H9 (cell line): ENCODE measurements around the gene ANAPC2. TPM values are rescaled to one million over a fixed set of nuclear protein-coding genes. Genes with fewer than 3 reads are reported as not detected.
A peak's percentile ranks its signal among the peaks of the same experiment; 100 is the strongest.

Experiments
- DNase-seq: peaks from one replicate; pipeline ENCODE4 v3.0.0-alpha.2; 2017
- H2AFZ ChIP-seq: one replicate; pipeline ENCODE4 v1.6.1; 2013; ENCODE audit warnings: mild to moderate bottlenecking, low read length, control low read depth, moderate library complexity
- H2AK5ac ChIP-seq: 2 replicates; pipeline ENCODE4 v1.6.1; 2013; ENCODE audit warnings: low read length, control low read depth, mixed read lengths; ENCODE audit not compliant: insufficient read length
- H2BK120ac ChIP-seq: one replicate; pipeline ENCODE4 v1.6.1; 2013; ENCODE audit warnings: low read depth, mild to moderate bottlenecking, low read length, control low read depth, inconsistent platforms; ENCODE audit not compliant: poor library complexity, severe bottlenecking
- H2BK12ac ChIP-seq: 2 replicates; pipeline ENCODE4 v1.6.1; 2013; ENCODE audit warnings: low read length, control low read depth, mixed read lengths, low read depth; ENCODE audit not compliant: insufficient read length
- H2BK15ac ChIP-seq: 2 replicates; pipeline ENCODE4 v1.6.1; 2013; ENCODE audit warnings: low read depth, low read length, control low read depth
- H2BK20ac ChIP-seq: one replicate; pipeline ENCODE4 v1.6.1; 2013; ENCODE audit warnings: low read depth, mild to moderate bottlenecking, low read length, control low read depth, inconsistent platforms; ENCODE audit not compliant: poor library complexity, severe bottlenecking
- H2BK5ac ChIP-seq: 2 replicates; pipeline ENCODE4 v1.6.1; 2013; ENCODE audit warnings: low read length, control low read depth, mixed read lengths; ENCODE audit not compliant: insufficient read length
- H3K14ac ChIP-seq: 2 replicates; pipeline ENCODE4 v1.6.1; 2013; ENCODE audit warnings: low read length, control low read depth; ENCODE audit not compliant: insufficient read depth
- H3K18ac ChIP-seq: 2 replicates; pipeline ENCODE4 v1.6.1; 2013; ENCODE audit warnings: low read depth, mild to moderate bottlenecking, mixed read lengths, low read length, control low read depth; ENCODE audit not compliant: insufficient read length
- H3K23ac ChIP-seq: 2 replicates; pipeline ENCODE4 v1.6.1; 2013; ENCODE audit warnings: low read length, control low read depth, mixed read lengths, low read depth; ENCODE audit not compliant: insufficient read length
- H3K23me2 ChIP-seq: 2 replicates; pipeline ENCODE4 v1.6.1; 2013; ENCODE audit warnings: low read depth, mild to moderate bottlenecking, mixed read lengths, low read length, control low read depth; ENCODE audit not compliant: insufficient read length, poor library complexity, severe bottlenecking
- H3K27ac ChIP-seq: 2 replicates; pipeline ENCODE4 v1.5.1; 2013; ENCODE audit warnings: low read length, control low read depth, mixed read lengths, low read depth; ENCODE audit not compliant: insufficient read length
- H3K27me3 ChIP-seq: 2 replicates; pipeline ENCODE4 v1.6.1; 2013; ENCODE audit warnings: low read length, control low read depth, inconsistent platforms; ENCODE audit not compliant: insufficient read depth
- H3K4ac ChIP-seq: 2 replicates; pipeline ENCODE4 v1.6.1; 2013; ENCODE audit warnings: low read depth, mild to moderate bottlenecking, control low read depth, inconsistent platforms, low read length, moderate library complexity
- H3K4me1 ChIP-seq: 2 replicates; pipeline ENCODE4 v1.6.1; 2013; ENCODE audit warnings: low read length, control low read depth, inconsistent platforms; ENCODE audit not compliant: insufficient read depth
- H3K4me2 ChIP-seq: 2 replicates; pipeline ENCODE4 v1.6.1; 2013; ENCODE audit warnings: low read length, control low read depth, mixed read lengths; ENCODE audit not compliant: insufficient read length, insufficient read depth
- H3K56ac ChIP-seq: 2 replicates; pipeline ENCODE4 v1.6.1; 2013; ENCODE audit warnings: low read depth, mild to moderate bottlenecking, mixed read lengths, low read length, control low read depth; ENCODE audit not compliant: insufficient read length
- H3K79me1 ChIP-seq: 2 replicates; pipeline ENCODE4 v1.6.1; 2013; ENCODE audit warnings: low read depth, mild to moderate bottlenecking, moderate library complexity, low read length, control low read depth, inconsistent platforms; ENCODE audit not compliant: insufficient read depth, poor library complexity, severe bottlenecking
- H3K79me2 ChIP-seq: 2 replicates; pipeline ENCODE4 v1.6.1; 2013; ENCODE audit warnings: low read length, control low read depth, inconsistent platforms; ENCODE audit not compliant: insufficient read depth
- H3K9ac ChIP-seq: 2 replicates; pipeline ENCODE4 v1.6.1; 2013; ENCODE audit warnings: low read length, control low read depth, mixed read lengths; ENCODE audit not compliant: insufficient read length; ENCODE audit errors: extremely low read depth
- H3K9me3 ChIP-seq: one replicate; pipeline ENCODE4 v1.6.1; 2013; ENCODE audit warnings: low read depth, low read length, inconsistent platforms; ENCODE audit not compliant: control insufficient read depth
- H3T11ph ChIP-seq: one replicate; pipeline ENCODE4 v1.6.1; 2013; ENCODE audit warnings: mild to moderate bottlenecking, low read length, control low read depth, inconsistent platforms
- H4K20me1 ChIP-seq: one replicate; pipeline ENCODE4 v1.6.1; 2013; ENCODE audit not compliant: control insufficient read depth, insufficient read length, insufficient read depth
- H4K5ac ChIP-seq: 2 replicates; pipeline ENCODE4 v1.6.1; 2013; ENCODE audit warnings: low read depth, mild to moderate bottlenecking, mixed read lengths, low read length, control low read depth; ENCODE audit not compliant: insufficient read length
- H4K8ac ChIP-seq: replicated peaks from 2 replicates; pipeline ENCODE4 v1.6.1; 2013; ENCODE audit warnings: low read length, control low read depth, mixed read lengths, low read depth; ENCODE audit not compliant: insufficient read length
- H4K91ac ChIP-seq: 2 replicates; pipeline ENCODE4 v1.6.1; 2013; ENCODE audit warnings: low read depth, mild to moderate bottlenecking, moderate library complexity, mixed read lengths, low read length, control low read depth; ENCODE audit not compliant: insufficient read length
- H3K27ac Mint-ChIP-seq, 3 experiments: 2 replicates in 2 of 3; 3 replicates in 1 of 3; pipeline ENCODE4 v1.8.0; 2020 to 2021; ENCODE audit warnings: mixed read lengths in 3 of 3, mild to moderate bottlenecking in 1 of 3, moderate library complexity in 1 of 3
- H3K27me3 Mint-ChIP-seq: 2 replicates; pipeline ENCODE4 v1.8.0; 2021; ENCODE audit warnings: low read depth, mild to moderate bottlenecking, moderate library complexity, mixed read lengths
- H3K36me3 Mint-ChIP-seq, 3 experiments: 2 replicates in 2 of 3; 3 replicates in 1 of 3; pipeline ENCODE4 v1.8.0; 2020 to 2021; ENCODE audit warnings: low read depth in 3 of 3, mixed read lengths in 3 of 3; ENCODE audit not compliant: insufficient read depth in 1 of 3
- H3K4me1 Mint-ChIP-seq, 2 experiments: 2 replicates each; pipeline ENCODE4 v1.8.0; 2020; ENCODE audit warnings: mixed read lengths in 2 of 2
- H3K4me3 Mint-ChIP-seq, 2 experiments: 2 replicates in 1 of 2; 3 replicates in 1 of 2; pipeline ENCODE4 v1.8.0; 2020 to 2021; ENCODE audit warnings: mild to moderate bottlenecking in 2 of 2, mixed read lengths in 2 of 2, moderate library complexity in 1 of 2
- H3K9me3 Mint-ChIP-seq, 2 experiments: 2 replicates in 1 of 2; 3 replicates in 1 of 2; pipeline ENCODE4 v1.8.0; 2020; ENCODE audit warnings: mild to moderate bottlenecking in 2 of 2, mixed read lengths in 2 of 2, moderate library complexity in 1 of 2
- WGBS: extraction: QIAGEN DNeasy Blood & Tissue Kit; methylation state at CpG from one replicate; pipeline ENCODE4 v1.1.7; 2013; ENCODE audit warnings: missing lambda C conversion rate, low lambda C conversion rate, mixed read lengths; ENCODE audit not compliant: insufficient read length; ENCODE audit errors: extremely low coverage; 5-methylcytosine and 5-hydroxymethylcytosine counted together
- total RNA-seq: library from RNA; stranded (reverse); gene quantifications from 2 replicates; pipeline ENCODE4 v1.2.1, GENCODE V29; 2021
- TF ChIP-seq, protein P1 (sequence below): fragments of 200-600 bp; sonication (generic); conservative IDR thresholded peaks from 3 replicates; pipeline ENCODE4 v1.8.0; 2021; ENCODE audit warnings: antibody characterized with exemption, mild to moderate bottlenecking

ANAPC2 gene
- total RNA-seq, 1 experiment from 2014 or later = 54.8 TPM

DNA sequence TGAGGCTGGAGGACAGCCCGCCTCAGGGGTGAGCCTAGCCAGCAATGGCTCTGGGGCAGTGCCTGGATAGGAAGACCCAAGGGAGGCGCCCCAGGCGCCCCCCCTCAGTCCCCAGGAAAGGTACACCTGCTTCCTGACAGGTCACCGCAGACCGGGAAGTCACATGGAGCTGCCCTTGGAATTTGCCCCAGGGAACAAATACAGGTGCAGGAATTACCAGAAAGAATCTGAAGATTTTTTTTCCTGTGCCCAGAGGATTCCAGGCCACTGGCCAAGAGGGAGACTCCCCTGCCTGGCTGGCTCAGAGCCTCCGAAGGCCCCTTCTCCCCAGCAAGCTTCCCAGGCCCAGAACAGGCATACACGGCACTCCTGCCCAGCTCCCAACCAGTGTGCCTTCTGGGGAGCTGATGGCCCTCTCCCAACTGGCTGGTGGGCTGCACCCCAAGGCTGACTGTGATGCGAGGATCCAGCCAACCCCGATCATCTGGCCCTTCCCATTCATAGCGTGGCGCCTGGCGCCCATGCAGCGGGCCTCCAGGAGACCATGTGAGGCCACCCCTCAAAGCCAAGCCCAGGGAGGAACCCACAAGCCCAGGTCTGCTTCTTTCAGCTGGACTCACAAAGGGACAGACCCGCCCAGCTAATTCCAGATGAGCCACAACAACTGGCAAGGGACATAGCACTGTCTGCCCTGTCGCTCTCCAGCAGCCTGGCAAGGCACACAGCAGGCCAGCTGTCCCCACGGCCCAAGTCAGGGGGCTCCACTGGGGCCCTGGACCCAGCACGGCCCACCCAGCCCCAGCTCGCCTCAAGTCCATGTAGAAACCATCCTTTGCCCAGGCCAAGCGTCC, 9.9 kb upstream of the ANAPC2 start:
- Histone ChIP-seq H3K79me1 (peaks cover 3% of the 10 kb centered on the region), H3K9ac (peak overlapping the region; percentile 5), H3K79me2 (no peaks in the 10 kb centered on the region), H4K5ac (no peak overlapping the region), H3K27ac (no peak overlapping the region), H2BK5ac (no peak overlapping the region), H2AK5ac (no peak overlapping the region), H3K4ac (no peak overlapping the region), H3K23me2 (peaks cover 2% of the 10 kb centered on the region), H2BK120ac (no peak overlapping the region), H3K23ac (no peak overlapping the region), H3K4me2 (no peak overlapping the region), H4K20me1 (no peaks in the 10 kb centered on the region), H3K18ac (no peak overlapping the region), H3T11ph (no peak overlapping the region), H3K56ac (no peak overlapping the region), H2BK20ac (no peak overlapping the region), H3K9me3 (no peaks in the 10 kb centered on the region), H3K14ac (no peak overlapping the region), H2BK12ac (no peak overlapping the region), H4K8ac (no peak overlapping the region), H2BK15ac (no peak overlapping the region), H2AFZ (no peak overlapping the region), H3K27me3 (no peaks in the 10 kb centered on the region), H4K91ac (no peak overlapping the region), H3K4me1 (no peaks in the 10 kb centered on the region)
- Mint-ChIP-seq H3K9me3 (no peaks in the 10 kb centered on the region), H3K27me3 (peaks cover 2% of the 10 kb centered on the region; the same call in 1 of the 2 replicates), H3K36me3 (no peaks in the 10 kb centered on the region; a peak in 1 of 7 replicates), H3K27ac (no peak overlapping the region), H3K4me3 (peak overlapping the region; percentile 41 to 65; a peak in 4 of 5 replicates), H3K4me1 (peaks cover 12 to 28% of the 10 kb centered on the region in 2 experiments)
- TF ChIP-seq, protein P1, sequence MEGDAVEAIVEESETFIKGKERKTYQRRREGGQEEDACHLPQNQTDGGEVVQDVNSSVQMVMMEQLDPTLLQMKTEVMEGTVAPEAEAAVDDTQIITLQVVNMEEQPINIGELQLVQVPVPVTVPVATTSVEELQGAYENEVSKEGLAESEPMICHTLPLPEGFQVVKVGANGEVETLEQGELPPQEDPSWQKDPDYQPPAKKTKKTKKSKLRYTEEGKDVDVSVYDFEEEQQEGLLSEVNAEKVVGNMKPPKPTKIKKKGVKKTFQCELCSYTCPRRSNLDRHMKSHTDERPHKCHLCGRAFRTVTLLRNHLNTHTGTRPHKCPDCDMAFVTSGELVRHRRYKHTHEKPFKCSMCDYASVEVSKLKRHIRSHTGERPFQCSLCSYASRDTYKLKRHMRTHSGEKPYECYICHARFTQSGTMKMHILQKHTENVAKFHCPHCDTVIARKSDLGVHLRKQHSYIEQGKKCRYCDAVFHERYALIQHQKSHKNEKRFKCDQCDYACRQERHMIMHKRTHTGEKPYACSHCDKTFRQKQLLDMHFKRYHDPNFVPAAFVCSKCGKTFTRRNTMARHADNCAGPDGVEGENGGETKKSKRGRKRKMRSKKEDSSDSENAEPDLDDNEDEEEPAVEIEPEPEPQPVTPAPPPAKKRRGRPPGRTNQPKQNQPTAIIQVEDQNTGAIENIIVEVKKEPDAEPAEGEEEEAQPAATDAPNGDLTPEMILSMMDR = no peak
- no peak for DNase-seq
- no CpG with 5 or more reads among the region's 19 CpGs for WGBS
